HepG2 (cell line): ENCODE results near the gene PDE2A.

ENCODE experiments used
- DNMT3B ChIP-seq: conservative IDR thresholded peaks from 2 replicates; pipeline ENCODE4 v1.6.1; 2016; ENCODE audit warnings: missing biosample characterization, control low read depth
- ESRRA ChIP-seq: sonication (generic); formaldehyde crosslinking; IDR thresholded peaks from 2 replicates; pipeline ENCODE4 v1.5.1; 2020; ENCODE audit warnings: mild to moderate bottlenecking, low read depth, missing genetic modification reagents
- EZH2 ChIP-seq: conservative IDR thresholded peaks from 2 replicates; pipeline ENCODE4 v1.6.1; 2012; ENCODE audit warnings: mild to moderate bottlenecking, low read depth, low read length, moderate library complexity
- HDAC2 ChIP-seq: sonication (generic); formaldehyde crosslinking; IDR thresholded peaks from 2 replicates; pipeline ENCODE4 v1.4.0; 2020; ENCODE audit warnings: missing genetic modification reagents
- HNF4G ChIP-seq, 2 experiments: sonication (generic) in 1 of 2; formaldehyde crosslinking in 1 of 2; IDR thresholded peaks; 2 replicates each; pipeline versions ENCODE4 v1.4.0 to v1.6.1; 2011 to 2020; ENCODE audit warnings: borderline replicate concordance in 2 of 2, low read depth in 2 of 2, mild to moderate bottlenecking in 2 of 2, low read length in 1 of 2, missing genetic modification reagents in 1 of 2, moderate library complexity in 1 of 2
- JUNB ChIP-seq: sonication (generic); formaldehyde crosslinking; IDR thresholded peaks from 2 replicates; pipeline ENCODE4 v1.8.0; 2022; ENCODE audit warnings: missing genetic modification reagents, mild to moderate bottlenecking, borderline replicate concordance
- MAX ChIP-seq: IDR thresholded peaks from 2 replicates; pipeline ENCODE4 v1.6.1; 2012; ENCODE audit warnings: inconsistent platforms
- PPARG ChIP-seq: conservative IDR thresholded peaks from 2 replicates; pipeline ENCODE4 v1.6.1; 2016; ENCODE audit warnings: missing biosample characterization, missing genetic modification reagents
- TF ChIP-seq, protein P1 (sequence below): sonication (generic); formaldehyde crosslinking; IDR thresholded peaks from 2 replicates; pipeline ENCODE4 v1.4.0; 2020; ENCODE audit warnings: mild to moderate bottlenecking, missing genetic modification reagents
- TF ChIP-seq, protein P2 (sequence below): sonication (generic); formaldehyde crosslinking; IDR thresholded peaks from 2 replicates; pipeline ENCODE4 v1.5.0; 2020; ENCODE audit warnings: mild to moderate bottlenecking, missing genetic modification reagents, moderate library complexity

- TF ChIP-seq PPARG (CRISPR knock-in tag) = no peak
- TF ChIP-seq EZH2 = no peak
- no peak for TF ChIP-seq JUNB (CRISPR knock-in tag)
- TF ChIP-seq HDAC2 = no peak
- no peak for TF ChIP-seq DNMT3B (CRISPR knock-in tag)
- TF ChIP-seq, protein P1, sequence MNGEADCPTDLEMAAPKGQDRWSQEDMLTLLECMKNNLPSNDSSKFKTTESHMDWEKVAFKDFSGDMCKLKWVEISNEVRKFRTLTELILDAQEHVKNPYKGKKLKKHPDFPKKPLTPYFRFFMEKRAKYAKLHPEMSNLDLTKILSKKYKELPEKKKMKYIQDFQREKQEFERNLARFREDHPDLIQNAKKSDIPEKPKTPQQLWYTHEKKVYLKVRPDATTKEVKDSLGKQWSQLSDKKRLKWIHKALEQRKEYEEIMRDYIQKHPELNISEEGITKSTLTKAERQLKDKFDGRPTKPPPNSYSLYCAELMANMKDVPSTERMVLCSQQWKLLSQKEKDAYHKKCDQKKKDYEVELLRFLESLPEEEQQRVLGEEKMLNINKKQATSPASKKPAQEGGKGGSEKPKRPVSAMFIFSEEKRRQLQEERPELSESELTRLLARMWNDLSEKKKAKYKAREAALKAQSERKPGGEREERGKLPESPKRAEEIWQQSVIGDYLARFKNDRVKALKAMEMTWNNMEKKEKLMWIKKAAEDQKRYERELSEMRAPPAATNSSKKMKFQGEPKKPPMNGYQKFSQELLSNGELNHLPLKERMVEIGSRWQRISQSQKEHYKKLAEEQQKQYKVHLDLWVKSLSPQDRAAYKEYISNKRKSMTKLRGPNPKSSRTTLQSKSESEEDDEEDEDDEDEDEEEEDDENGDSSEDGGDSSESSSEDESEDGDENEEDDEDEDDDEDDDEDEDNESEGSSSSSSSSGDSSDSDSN (CRISPR knock-in tag) = no peak
- TF ChIP-seq ESRRA (CRISPR knock-in tag) = no peak
- TF ChIP-seq, protein P2, sequence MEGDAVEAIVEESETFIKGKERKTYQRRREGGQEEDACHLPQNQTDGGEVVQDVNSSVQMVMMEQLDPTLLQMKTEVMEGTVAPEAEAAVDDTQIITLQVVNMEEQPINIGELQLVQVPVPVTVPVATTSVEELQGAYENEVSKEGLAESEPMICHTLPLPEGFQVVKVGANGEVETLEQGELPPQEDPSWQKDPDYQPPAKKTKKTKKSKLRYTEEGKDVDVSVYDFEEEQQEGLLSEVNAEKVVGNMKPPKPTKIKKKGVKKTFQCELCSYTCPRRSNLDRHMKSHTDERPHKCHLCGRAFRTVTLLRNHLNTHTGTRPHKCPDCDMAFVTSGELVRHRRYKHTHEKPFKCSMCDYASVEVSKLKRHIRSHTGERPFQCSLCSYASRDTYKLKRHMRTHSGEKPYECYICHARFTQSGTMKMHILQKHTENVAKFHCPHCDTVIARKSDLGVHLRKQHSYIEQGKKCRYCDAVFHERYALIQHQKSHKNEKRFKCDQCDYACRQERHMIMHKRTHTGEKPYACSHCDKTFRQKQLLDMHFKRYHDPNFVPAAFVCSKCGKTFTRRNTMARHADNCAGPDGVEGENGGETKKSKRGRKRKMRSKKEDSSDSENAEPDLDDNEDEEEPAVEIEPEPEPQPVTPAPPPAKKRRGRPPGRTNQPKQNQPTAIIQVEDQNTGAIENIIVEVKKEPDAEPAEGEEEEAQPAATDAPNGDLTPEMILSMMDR (CRISPR knock-in tag) = no peak
- TF ChIP-seq MAX = no peak
- TF ChIP-seq HNF4G (IDR thresholded peaks at IDR 0.05; ENCODE audit: borderline replicate concordance, low read depth, low read length) = no peak
- no peak for TF ChIP-seq HNF4G (CRISPR knock-in tag; IDR thresholded peaks at IDR 0.05; ENCODE audit: borderline replicate concordance, low read depth)
These were observed 93.2 kb downstream of the PDE2A start for GRCh38 chr11:72581067-72581466.
